ENCODE data around the gene MEOX2. TPM values are rescaled to one million over a fixed set of nuclear protein-coding genes. Genes with fewer than 3 reads are reported as not detected.
A peak's percentile ranks its signal among the peaks of the same experiment; 100 is the strongest.

MEOX2 gene
- total and polyA plus RNA-seq, 2 of the 8 experiments (the other 6 are each of a cell fraction or from before 2014, with no cell fraction given) = 0.05 to 0.19 TPM

GRCh38 chr7:15686295-15686956 lies at the start of gene MEOX2 (continued):
- TF ChIP-seq E2F6 (IDR thresholded peaks at IDR 0.05) = peak; percentile 99

All from H1 (cell line).